ENCODE measurements around the gene ZNF146. TPM values are rescaled to one million over a fixed set of nuclear protein-coding genes. Genes with fewer than 3 reads are reported as not detected.
"Not testable (repeated sequence)": the region's sequence is repeated elsewhere in the genome, so short reads cannot be mapped to it uniquely, and the experiment has no call there.

The ZNF146 gene
- total RNA-seq, 6 experiments from 2014 or later: 16.2 to 33.0 (median 27.0) TPM

GRCh38 chr19:36182612-36183244 is 32.2 kb upstream of the ZNF146 start:
- no peak overlapping the region for H3K4me3 ChIP-seq
- H3K27me3 ChIP-seq: no peaks in the 10 kb centered on the region
- DNase-seq (no peak), ATAC-seq (no peak)
- peaks cover 0 to 14% (median 4%) of the 10 kb centered on the region in 4 donors for H3K36me3 ChIP-seq
- no peak overlapping the region for H3K27ac ChIP-seq
- no peaks in the 10 kb centered on the region for H3K4me1 ChIP-seq
- no peaks in the 10 kb centered on the region for H3K9me3 ChIP-seq
- WGBS (ENCODE audit: insufficient coverage, low coverage, low lambda C conversion rate, missing lambda C conversion rate): 88% methylated on average over 13 of the region's 17 CpGs
- no peak for TF ChIP-seq CTCF (IDR thresholded peaks at IDR 0.05)
- no peak for TF ChIP-seq POLR2A (IDR thresholded peaks at IDR 0.05)
- intact Hi-C loops (cut with DNase I): no loop called here

GRCh38 chr19:36183245-36183628 is 31.7 kb upstream of the ZNF146 start:
- H3K36me3 ChIP-seq: peaks cover 0 to 14% (median 4%) of the 10 kb centered on the region in 4 donors
- H3K9me3 ChIP-seq: no peaks in the 10 kb centered on the region
- intact Hi-C loops (cut with DNase I): no loop called here
- no peak overlapping the region for H3K27ac ChIP-seq
- no peaks in the 10 kb centered on the region for H3K27me3 ChIP-seq
- H3K4me3 ChIP-seq: no peak overlapping the region
- DNase-seq (no peak), ATAC-seq (no peak)
- no peak for TF ChIP-seq CTCF (IDR thresholded peaks at IDR 0.05)
- WGBS (ENCODE audit: insufficient coverage, low coverage, low lambda C conversion rate, missing lambda C conversion rate): 93% methylated on average over 9 of the region's 10 CpGs
- no peaks in the 10 kb centered on the region for H3K4me1 ChIP-seq

- peaks cover 0 to 20% (median 4%) of the 10 kb centered on the region in 4 donors for H3K36me3 ChIP-seq
- WGBS (ENCODE audit: insufficient coverage, low coverage, low lambda C conversion rate, missing lambda C conversion rate): 89% methylated on average over 4 of the region's 5 CpGs
- H3K4me1 ChIP-seq; intact Hi-C loops (cut with DNase I); DNase-seq; H3K27me3 ChIP-seq; H3K9me3 ChIP-seq; H3K4me3 ChIP-seq; H3K27ac ChIP-seq; ATAC-seq: not testable (repeated sequence)
Observed at GRCh38 chr19:36186722-36187121, 28.2 kb upstream of the ZNF146 start.

- Histone ChIP-seq H3K4me1 (no peaks in the 10 kb centered on the region), H3K27ac (no peak overlapping the region), H3K4me3 (no peak overlapping the region), H3K9me3 (no peaks in the 10 kb centered on the region), H3K36me3 (peaks cover 0 to 24% (median 0%) of the 10 kb centered on the region in 4 donors), H3K27me3 (no peaks in the 10 kb centered on the region)
- 90% methylated on average over 1 of the region's 2 CpGs for WGBS (ENCODE audit: insufficient coverage, low coverage, low lambda C conversion rate, missing lambda C conversion rate)
- no peak for DNase-seq
- TF ChIP-seq POLR2A (IDR thresholded peaks at IDR 0.05) (no peak), CTCF (IDR thresholded peaks at IDR 0.05) (no peak)
- intact Hi-C loops (cut with DNase I): no loop called here
- no peak for ATAC-seq
Observed at GRCh38 chr19:36196249-36196648, 18.7 kb upstream of the ZNF146 start.

GRCh38 chr19:36198119-36198518 is 16.8 kb upstream of the ZNF146 start:
- ATAC-seq (no peak), DNase-seq (no peak)
- H3K27ac ChIP-seq: no peak overlapping the region
- WGBS (ENCODE audit: insufficient coverage, low coverage, low lambda C conversion rate, missing lambda C conversion rate): no CpG with 5 or more reads among the region's 2 CpGs
- H3K4me3 ChIP-seq: no peak overlapping the region
- H3K36me3 ChIP-seq: peaks cover 0 to 19% (median 0%) of the 10 kb centered on the region in 4 donors
- H3K4me1 ChIP-seq: no peaks in the 10 kb centered on the region
- no peaks in the 10 kb centered on the region for H3K9me3 ChIP-seq
- intact Hi-C loops (cut with DNase I): no loop called here
- no peaks in the 10 kb centered on the region for H3K27me3 ChIP-seq
- no peak for TF ChIP-seq POLR2A (IDR thresholded peaks at IDR 0.05)
- TF ChIP-seq CTCF (IDR thresholded peaks at IDR 0.05): no peak

Data from right lobe of liver (tissue), 6 donors.